ENCODE results near the gene PANK2.

DNA sequence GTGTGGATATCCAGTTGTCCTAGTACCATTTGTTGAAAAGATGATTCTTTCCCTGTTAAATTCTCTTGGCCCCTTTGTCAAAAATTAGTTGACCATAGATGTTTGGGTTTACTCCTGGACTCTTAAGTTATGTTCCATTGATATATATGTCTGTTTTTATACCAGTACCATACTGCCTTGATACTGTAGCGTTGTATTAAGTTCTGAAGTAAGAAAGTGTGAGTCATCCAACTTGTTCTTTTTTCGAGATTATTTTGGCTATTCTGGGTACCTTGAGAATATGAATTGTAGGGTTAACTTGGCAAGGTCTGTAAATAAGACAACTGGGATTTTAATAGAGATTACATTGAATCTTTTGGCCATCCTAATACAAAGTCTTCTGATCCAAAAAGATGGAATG lies 26.5 kb downstream of the PANK2 start:
- TF ChIP-seq, protein P1, sequence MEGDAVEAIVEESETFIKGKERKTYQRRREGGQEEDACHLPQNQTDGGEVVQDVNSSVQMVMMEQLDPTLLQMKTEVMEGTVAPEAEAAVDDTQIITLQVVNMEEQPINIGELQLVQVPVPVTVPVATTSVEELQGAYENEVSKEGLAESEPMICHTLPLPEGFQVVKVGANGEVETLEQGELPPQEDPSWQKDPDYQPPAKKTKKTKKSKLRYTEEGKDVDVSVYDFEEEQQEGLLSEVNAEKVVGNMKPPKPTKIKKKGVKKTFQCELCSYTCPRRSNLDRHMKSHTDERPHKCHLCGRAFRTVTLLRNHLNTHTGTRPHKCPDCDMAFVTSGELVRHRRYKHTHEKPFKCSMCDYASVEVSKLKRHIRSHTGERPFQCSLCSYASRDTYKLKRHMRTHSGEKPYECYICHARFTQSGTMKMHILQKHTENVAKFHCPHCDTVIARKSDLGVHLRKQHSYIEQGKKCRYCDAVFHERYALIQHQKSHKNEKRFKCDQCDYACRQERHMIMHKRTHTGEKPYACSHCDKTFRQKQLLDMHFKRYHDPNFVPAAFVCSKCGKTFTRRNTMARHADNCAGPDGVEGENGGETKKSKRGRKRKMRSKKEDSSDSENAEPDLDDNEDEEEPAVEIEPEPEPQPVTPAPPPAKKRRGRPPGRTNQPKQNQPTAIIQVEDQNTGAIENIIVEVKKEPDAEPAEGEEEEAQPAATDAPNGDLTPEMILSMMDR (conservative IDR thresholded peaks at IDR 0.05; ENCODE audit: low read depth, low read length), result no peak
- TF ChIP-seq EZH2phosphoT487 (IDR thresholded peaks at IDR 0.05; ENCODE audit: borderline replicate concordance, low read length) (no peak), EZH2 (IDR thresholded peaks at IDR 0.05; ENCODE audit: low read length, unreplicated experiment) (no peak)

Measured in PC-3 (cell line).